HG03064 (cell line): Measurements from ENCODE around the gene NCAM2.

ENCODE experiments used
- ATAC-seq: cut with Tn5 transposase; IDR thresholded peaks from one replicate; pipeline ENCODE4 v1.9.1; 2021; ENCODE audit warnings: low read depth; ENCODE audit not compliant: unreplicated experiment

Gene NCAM2

DNA sequence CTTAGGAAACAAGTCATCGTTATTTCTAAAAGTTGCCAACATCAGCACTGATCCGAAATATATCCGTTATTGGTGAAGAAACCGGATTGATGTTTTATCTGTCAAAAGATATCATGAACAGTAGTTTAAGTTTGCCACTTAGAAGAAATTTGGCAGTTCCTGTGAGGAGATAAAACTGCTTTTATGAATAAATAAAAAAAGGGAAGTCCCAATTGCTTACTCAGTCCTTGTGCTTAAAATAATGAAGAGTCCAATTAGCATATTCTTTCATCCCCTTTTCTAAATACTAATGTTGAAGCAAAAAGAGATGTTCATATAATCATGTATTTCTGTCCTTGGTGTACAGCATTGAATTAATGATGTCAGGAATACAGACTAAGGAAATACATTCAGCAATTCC lies 164.6 kb downstream of the NCAM2 start:
- ATAC-seq: no peak

DNA sequence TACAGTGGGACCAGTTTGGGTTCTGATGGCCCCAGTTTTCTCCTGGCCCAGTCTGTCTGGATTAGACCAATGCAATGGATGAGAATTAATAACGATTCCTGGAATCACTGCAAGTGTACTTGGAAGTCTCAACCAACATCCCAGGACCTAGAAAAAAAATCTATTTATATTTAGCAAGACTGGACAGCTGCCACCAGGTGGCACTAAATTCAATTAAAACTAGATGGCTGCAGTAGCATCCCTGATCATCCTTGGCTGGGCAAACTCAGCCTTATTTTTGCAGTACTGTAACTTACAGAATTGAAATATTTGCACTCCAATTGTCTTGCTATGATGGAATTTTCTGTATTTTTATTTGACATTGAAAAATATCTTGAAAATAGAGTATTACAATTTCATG lies 165.7 kb downstream of the NCAM2 start:
- ATAC-seq: no peak

DNA sequence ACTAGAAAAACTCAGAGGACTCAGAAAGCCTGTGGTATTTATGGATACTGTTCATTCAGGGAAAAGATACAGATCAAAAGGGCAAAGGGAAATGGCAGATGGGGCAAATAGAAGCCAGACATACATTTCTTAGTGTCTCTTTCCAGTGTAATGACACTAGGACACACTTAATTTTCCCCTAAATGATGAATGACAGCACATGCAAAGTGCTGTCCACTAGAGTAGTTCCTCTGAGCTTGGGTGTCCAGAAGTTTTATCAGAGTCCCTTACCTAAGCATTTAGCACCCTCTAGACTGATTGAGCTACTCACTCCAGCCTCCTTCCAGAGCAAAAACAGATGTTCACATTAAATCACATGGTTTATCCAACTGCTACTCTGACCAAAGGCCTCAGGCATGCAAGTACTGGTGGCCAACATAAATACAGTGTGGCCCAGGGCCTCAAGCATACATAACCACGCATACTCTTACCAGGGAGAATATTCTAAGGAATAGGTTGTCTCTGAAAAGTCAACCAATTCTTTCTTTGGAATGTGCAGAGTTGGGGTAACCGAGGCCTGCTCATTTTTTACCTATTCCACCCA lies 166.9 kb downstream of the NCAM2 start:
- no peak for ATAC-seq

DNA sequence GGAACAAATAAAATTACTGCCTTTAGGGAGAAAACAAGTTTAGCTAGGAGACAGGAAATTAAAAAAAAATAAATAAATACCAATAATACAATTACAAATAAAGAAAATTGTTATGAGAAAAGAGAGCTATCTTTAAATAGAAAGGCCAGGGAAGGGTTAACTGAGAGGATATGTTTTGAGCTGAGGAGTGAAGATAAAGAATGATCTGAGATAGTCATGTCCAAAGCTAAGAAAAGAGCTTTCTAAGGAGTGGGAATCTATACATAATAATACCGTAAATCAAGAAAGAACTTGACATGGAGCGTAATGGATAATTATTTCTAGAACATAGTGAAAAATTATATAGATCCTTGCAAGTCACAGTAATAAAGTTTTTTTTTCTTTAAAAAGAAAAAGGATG lies 176.5 kb downstream of the NCAM2 start:
- ATAC-seq: no peak

GRCh38 chr21:21175798-21176334 lies 177.7 kb downstream of the NCAM2 start:
- no peak for ATAC-seq

GRCh38 chr21:21177353-21177986 lies 179.3 kb downstream of the NCAM2 start:
- no peak for ATAC-seq

GRCh38 chr21:21179619-21180298 lies 181.6 kb downstream of the NCAM2 start:
- ATAC-seq: no peak

DNA sequence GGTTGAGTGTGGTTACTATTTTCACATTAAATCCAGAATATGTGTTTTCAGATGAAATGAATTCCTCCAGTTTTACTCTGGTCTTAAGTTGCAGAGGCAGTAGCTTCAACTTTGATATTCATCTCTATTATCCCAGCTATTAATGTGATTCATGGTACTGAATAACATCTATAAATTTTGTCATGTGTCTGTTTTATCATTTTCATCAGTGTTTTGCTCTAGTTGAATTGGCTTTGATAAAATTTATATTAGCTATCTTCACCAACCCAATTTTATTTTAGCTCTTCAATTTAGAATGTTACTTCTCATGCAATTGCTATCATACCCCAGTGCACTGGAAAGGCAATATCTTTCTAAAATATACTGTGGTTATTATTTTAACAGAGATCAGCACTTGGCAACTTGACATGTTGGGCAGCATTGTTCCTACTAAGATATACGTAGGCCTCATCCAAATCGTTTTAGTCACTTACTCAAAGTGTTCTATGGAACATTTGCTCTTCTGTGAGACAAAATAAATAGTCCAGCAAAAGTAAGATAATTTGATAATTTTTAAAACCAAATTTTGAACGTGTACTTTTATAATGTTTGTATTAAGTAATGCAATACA lies 184.3 kb downstream of the NCAM2 start:
- ATAC-seq: no peak

GRCh38 chr21:21183092-21183491 lies 184.9 kb downstream of the NCAM2 start:
- no peak for ATAC-seq

GRCh38 chr21:21184771-21185528 lies 186.7 kb downstream of the NCAM2 start:
- ATAC-seq: no peak

DNA sequence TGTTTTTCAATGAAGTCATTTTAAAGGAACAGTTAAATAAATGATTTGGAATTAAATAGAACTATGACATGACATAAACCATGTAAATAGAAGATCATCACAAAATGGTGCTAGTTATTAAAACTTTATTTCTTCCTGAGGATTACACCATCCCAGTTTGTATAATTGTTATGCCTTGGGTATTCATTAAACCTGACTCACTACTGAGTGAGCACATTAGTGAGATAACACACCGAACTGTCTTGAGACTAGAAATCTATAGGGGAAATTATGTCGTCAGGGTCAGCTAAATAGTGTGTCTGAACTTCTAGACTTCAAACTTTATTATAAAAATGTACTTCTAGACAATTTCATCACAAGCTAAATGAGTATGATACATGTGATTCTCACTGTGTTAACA lies 189.4 kb downstream of the NCAM2 start:
- no peak for ATAC-seq

DNA sequence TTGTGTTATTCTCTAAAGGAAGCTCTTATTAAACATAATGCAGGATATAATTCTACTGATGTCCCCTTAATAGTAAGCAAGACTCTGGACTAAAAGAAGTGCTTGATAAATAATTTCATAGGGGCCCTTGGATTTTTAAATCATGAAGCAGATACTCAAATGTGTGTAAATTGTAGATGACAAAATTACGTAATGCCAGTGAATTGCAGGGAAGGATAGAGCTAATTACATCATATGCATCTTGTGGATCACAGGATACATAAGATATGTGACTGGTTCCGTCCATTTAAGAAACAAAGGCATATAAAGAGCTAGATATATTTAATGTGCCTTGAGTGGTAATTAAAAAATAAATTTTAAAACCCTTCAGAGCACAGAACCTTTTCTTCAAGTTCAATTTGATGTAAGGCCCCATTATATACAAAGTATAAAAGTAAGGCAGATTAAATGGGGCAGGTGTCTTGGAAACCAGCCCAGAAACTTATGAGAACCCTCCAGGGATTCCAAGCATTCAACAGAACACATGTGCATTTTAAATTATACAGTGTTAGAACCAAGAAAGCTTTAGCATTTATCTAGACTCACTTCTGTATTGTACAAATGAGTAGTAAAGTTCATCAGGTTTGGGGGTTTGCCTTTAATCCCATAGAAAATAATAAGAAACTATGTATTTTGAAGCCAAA lies 190.4 kb downstream of the NCAM2 start:
- ATAC-seq: no peak

DNA sequence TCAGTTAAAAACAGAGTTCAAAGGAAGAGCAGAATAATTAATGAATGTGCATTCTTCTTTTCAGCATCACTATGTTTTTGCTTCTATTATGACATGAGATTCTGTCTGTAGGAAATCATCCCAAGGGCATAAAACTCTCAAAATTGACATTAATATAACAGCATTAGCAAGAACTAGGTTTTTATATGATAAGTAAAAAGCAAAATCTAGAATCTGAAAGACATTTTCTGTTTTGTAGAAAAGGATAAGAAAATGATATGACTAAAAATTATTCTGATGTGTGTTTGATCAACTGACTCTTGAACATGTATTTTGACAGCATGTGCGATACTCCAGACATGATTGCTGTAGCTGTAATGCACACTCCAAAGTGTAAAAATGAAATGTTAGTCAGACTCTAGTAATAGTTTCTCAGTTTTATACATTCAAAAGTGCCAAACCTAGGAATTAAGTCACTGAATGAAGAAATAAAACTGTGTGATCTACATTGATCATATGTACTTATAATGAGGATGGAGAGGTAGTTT lies 197.3 kb downstream of the NCAM2 start:
- no peak for ATAC-seq

DNA sequence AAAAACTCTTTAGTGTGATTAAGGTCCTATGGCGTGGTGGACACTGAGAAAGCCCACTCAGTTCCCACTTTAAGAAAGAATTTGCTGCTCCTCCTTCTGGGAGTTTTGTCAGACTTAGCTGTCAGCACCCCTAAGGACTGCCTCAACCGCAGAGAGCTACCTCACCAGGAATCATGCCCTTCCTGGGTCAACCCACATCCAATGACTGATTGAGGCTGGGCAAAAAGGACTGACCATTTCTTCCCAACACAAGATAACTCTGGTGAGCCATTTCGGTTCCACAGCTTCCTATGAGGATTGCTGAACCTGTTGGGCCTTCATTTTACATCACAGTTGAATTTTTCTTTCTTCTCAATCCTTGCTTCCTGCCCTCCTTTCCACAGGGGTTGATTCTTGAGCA lies 197.9 kb downstream of the NCAM2 start:
- no peak for ATAC-seq

DNA sequence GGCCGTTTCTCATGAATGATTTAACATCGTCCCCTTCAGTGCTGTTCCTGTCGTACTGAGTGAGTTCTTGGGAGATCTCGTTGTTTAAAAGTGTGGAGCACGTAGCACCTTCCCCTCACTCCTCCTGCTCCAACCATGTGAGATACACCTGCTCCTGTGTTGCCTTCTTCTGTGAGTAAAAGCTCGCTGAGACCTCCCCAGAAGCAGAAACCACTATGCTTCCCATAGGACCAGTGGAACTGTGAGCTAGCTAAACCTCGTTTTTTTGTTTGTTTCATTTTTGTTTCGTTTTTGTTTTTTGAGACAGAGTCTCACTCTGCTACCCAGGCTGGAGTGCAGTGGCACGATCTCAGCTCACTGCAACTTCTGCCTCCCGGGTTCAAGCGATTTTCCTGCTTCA lies 198.6 kb downstream of the NCAM2 start:
- ATAC-seq: no peak

GRCh38 chr21:21199342-21200102 lies 201.3 kb downstream of the NCAM2 start:
- no peak for ATAC-seq

DNA sequence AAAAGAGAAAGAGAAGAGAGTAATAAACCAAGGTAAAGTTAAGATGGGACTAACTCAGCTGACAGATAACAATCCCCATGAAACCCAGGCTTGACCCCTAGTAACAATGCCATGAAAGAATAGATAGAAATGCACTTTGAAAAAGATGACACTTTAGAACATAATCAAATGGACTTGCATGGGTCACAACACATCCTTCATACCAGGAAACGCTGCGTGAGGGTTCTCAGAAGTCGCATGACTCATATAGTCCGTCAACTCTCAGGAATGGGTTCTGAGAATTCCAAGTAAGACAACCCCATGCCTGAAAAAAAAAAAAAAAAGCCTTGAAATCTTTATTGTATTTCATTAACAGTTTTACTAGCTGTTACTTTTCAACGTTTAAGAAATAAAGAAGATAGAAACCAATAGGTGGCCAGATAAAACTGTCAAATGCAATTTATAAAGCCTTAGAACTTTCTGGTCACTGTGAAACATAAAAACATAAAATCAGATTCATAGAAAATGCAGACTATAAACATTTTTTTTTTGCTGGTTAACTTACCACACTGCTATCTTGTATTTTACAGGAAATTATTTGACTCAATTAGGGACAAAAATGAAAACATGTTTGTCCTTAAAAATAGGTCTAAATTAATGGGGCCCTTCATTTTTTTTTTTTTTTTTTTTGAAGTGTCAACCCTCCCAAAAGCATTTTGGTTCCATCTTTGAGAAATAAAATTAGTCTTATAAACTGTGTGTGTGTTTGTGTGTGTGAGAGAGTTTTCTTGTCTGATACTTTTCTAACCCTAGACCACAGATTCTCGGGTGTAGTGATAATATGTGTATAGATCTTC lies 202.1 kb downstream of the NCAM2 start:
- no peak for ATAC-seq

DNA sequence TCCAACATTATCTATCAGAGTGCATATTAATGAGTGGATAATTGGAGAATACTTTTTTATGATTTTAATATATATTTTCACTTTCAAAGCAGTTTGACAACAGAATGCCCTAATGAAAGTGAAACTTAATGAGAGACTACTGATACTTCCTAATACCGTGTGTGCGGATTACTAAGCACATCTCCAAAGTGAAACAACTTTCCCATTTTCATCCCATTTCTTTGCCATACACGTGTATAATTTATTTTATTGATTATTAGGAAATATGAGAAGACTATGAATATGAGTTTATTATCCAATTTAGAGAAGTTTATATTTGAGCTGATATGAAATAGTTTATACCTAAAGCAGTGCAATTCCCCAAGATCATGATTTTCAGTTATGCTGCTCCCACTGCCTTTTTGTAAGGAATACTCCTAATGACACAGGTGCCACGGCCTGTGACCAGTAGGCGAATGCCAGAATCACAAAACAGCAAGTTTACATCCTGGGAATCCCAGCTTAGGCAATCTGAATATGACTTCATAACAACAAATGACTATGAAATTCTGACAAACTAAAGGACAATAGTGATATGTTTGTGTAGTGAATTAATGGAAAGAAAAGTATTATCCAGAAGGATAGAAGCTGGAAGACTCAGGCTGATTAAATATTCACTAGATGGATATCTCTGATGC lies 202.9 kb downstream of the NCAM2 start:
- no peak for ATAC-seq
